ENCODE data around the gene RAP1GAP. TPM values are rescaled to one million over a fixed set of nuclear protein-coding genes. Genes with fewer than 3 reads are reported as not detected.

RAP1GAP gene
- total RNA-seq, 1 donor from 2014 or later, result 0.42 TPM

Other genes starting within 250 kb of the RAP1GAP start
- gene NBPF3, start 229.2 kb downstream of the RAP1GAP start, total RNA-seq, result 2.8 and 3.1 TPM in 2 replicates
- not detected in 2 replicates for gene ALPL, start 159.9 kb downstream of the RAP1GAP start, total RNA-seq
- gene USP48, start 113.8 kb upstream of the RAP1GAP start, total RNA-seq, result 92.0 and 92.7 TPM in 2 replicates
- gene LDLRAD2, start 142.9 kb upstream of the RAP1GAP start, total RNA-seq, result 0.05 TPM in 1 of 2 replicates, not detected in the other